ENCODE measurements around the gene ZNF841. TPM values are rescaled to one million over a fixed set of nuclear protein-coding genes. Genes with fewer than 3 reads are reported as not detected.

Gene ZNF841
- total and polyA plus RNA-seq, 2 donors (not counting 3 experiments of a cell fraction or from before 2014, with no cell fraction given): 5.2 to 17.7 TPM

DNA sequence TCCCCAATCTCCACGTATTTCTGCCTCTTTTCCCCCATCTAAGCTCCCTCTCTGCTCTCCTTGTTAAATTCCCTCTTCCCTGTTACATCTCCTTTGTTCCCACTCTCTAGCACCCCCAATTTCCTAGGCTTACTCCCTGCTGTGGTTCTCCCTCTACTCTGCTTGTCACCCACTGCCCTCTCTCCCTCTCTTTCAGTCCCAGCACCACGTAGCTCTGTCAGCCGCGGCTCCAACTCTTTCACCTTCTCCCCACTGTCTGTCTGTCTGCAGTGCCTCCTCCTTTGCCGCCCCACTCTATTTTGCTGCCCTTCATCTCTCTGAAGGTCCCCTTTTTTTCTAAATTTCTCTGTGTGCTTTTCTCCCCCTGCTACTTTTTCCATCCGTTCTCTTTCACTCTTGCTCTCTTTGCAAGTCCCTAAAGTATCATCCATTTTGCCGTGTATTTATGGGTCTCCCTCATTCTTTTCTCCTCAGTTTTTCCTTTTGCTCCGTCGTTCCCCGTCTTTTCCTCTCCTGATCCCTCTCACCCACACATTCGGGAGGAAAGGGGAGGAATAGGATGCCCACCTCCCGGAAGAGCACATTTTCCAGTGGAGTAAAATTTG, 937 bp downstream of the ZNF841 start:
- no TSS peak for BruUV-seq (replicated peaks)
- peak overlapping the region; percentile 84 for H2AFZ ChIP-seq (ENCODE audit: low read depth, low read length)
- no peak for FAIRE-seq
- no peak overlapping the region for H3K27ac ChIP-seq (ENCODE audit: insufficient read depth, low read depth, low read length)
- no peaks in the 10 kb centered on the region for H4K20me1 ChIP-seq (replicated peaks; ENCODE audit: control insufficient read depth, extremely low read depth, insufficient read depth, low read length)
- peaks cover 2 to 5% of the 10 kb centered on the region in 2 experiments for H3K36me3 ChIP-seq (ENCODE audit: control insufficient read depth in 2 of 2, extremely low read depth in 1 of 2, insufficient read depth in 2 of 2, low read length in 2 of 2)
- no peak for DNase-seq (ENCODE audit: low read depth, low spot score)
- no peak for TF ChIP-seq JUN (IDR thresholded peaks at IDR 0.05; ENCODE audit: borderline replicate concordance, insufficient read depth, insufficient read length, low read depth)
- no peak for TF ChIP-seq CTCF (IDR thresholded peaks at IDR 0.05; ENCODE audit: extremely low read depth in 1 of 2, insufficient read depth in 1 of 2, low read depth in 1 of 2, low read length in 2 of 2)
- no peak for TF ChIP-seq POLR2A (IDR thresholded peaks at IDR 0.05; ENCODE audit: low read depth, low read length)
- TF ChIP-seq, protein P1, sequence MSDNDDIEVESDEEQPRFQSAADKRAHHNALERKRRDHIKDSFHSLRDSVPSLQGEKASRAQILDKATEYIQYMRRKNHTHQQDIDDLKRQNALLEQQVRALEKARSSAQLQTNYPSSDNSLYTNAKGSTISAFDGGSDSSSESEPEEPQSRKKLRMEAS (IDR thresholded peaks at IDR 0.05; ENCODE audit: insufficient read depth, insufficient read length): no peak
- no peak for TF ChIP-seq POLR2AphosphoS5 (IDR thresholded peaks at IDR 0.05; ENCODE audit: insufficient read depth, low read depth, low read length)
- TF ChIP-seq GATA2 (IDR thresholded peaks at IDR 0.05; ENCODE audit: insufficient read depth, insufficient read length, low read depth, low read length): no peak
- H3K27me3 ChIP-seq (ENCODE audit: control insufficient read depth in 2 of 2, insufficient read depth in 2 of 2, low read length in 2 of 2): no peaks in the 10 kb centered on the region
- CTCF ChIA-PET: no interaction called here
- peak overlapping the region; percentile 47 to 94 (median 70) for H3K4me3 ChIP-seq (replicated peaks in 1 of 3; ENCODE audit: insufficient read depth in 1 of 3, low read depth in 1 of 3, low read length in 3 of 3)
- H3K9me3 ChIP-seq (replicated peaks; ENCODE audit: control insufficient read depth, insufficient read depth, low read length): no peaks in the 10 kb centered on the region
- dilution Hi-C loops (cut with MboI; ENCODE audit: extremely low pct_ligation_motif_present, low sequenced_read_pairs) (no loop called here), intact Hi-C loops (cut with micrococcal nuclease) (loop anchor here (1.0 to 10.0 kb wide), 6 partner anchors 45 to 1180 kb away; partner anchors contain the start of genes KLK4, PPP2R1A, ZNF432 and ZNF611)
- H3K4me2 ChIP-seq (ENCODE audit: insufficient read depth, low read length): peak overlapping the region; percentile 68
- POLR2A ChIA-PET: no interaction called here
- H3K9ac ChIP-seq (replicated peaks; ENCODE audit: extremely low read depth, insufficient read depth, low read length): peak overlapping the region; percentile 94
- no peaks in the 10 kb centered on the region for H3K9me1 ChIP-seq (replicated peaks; ENCODE audit: control insufficient read depth, extremely low read depth, insufficient read depth, low read length)
- peaks cover 28% of the 10 kb centered on the region for H3K79me2 ChIP-seq (ENCODE audit: control insufficient read depth, insufficient read depth, low read length)
- H3K4me1 ChIP-seq (ENCODE audit: control insufficient read depth, extremely low read depth, insufficient read depth, low read length): peaks cover 2% of the 10 kb centered on the region
